CD14-positive monocyte (primary cell): ENCODE results near the gene SLC25A22. TPM values are rescaled to one million over a fixed set of nuclear protein-coding genes. Genes with fewer than 3 reads are reported as not detected.
A peak's percentile ranks its signal among the peaks of the same experiment; 100 is the strongest.

Experiments used
- DNase-seq, 3 donors: peaks; one replicate each; pipeline ENCODE4 v3.0.0-alpha.2; 2011 to 2022
- H2AFZ ChIP-seq: 2 replicates; pipeline ENCODE4 v1.6.0; 2012; ENCODE audit warnings: mild to moderate bottlenecking, low read depth, low read length, inconsistent platforms; ENCODE audit not compliant: insufficient read depth, poor library complexity, severe bottlenecking
- H3K27ac ChIP-seq, 2 donors: 1 replicate in 1 of 2; 2 replicates in 1 of 2; pipeline ENCODE4 v1.5.1; 2012 to 2013; ENCODE audit warnings: low read length in 2 of 2, control low read depth in 1 of 2, inconsistent platforms in 1 of 2, low read depth in 1 of 2, mild to moderate bottlenecking in 1 of 2
- H3K27me3 ChIP-seq, 2 donors: one replicate each; pipeline versions ENCODE4 v1.6.0 to v1.6.1; 2011 to 2013; ENCODE audit warnings: low read length in 2 of 2; ENCODE audit not compliant: control insufficient read depth in 2 of 2, insufficient read depth in 2 of 2
- H3K36me3 ChIP-seq, 2 donors: replicated peaks in 1 of 2; 1 replicate in 1 of 2; 2 replicates in 1 of 2; pipeline versions ENCODE4 v1.5.1 to v1.6.1; 2012 to 2013; ENCODE audit warnings: low read length in 2 of 2, control low read depth in 1 of 2, inconsistent platforms in 1 of 2, mild to moderate bottlenecking in 1 of 2; ENCODE audit not compliant: insufficient read depth in 2 of 2, control insufficient read depth in 1 of 2
- H3K4me1 ChIP-seq, 2 donors: 1 replicate in 1 of 2; 2 replicates in 1 of 2; pipeline versions ENCODE4 v1.5.1 to v1.6.1; 2012 to 2013; ENCODE audit warnings: low read length in 2 of 2, control low read depth in 1 of 2, inconsistent platforms in 1 of 2, mild to moderate bottlenecking in 1 of 2, moderate library complexity in 1 of 2; ENCODE audit not compliant: insufficient read depth in 2 of 2, control insufficient read depth in 1 of 2
- H3K4me2 ChIP-seq: replicated peaks from 2 replicates; pipeline ENCODE3; 2012; ENCODE audit warnings: low read length, moderate library complexity, mild to moderate bottlenecking; ENCODE audit not compliant: poor library complexity, severe bottlenecking; ENCODE audit errors: extremely low read depth
- H3K4me3 ChIP-seq, 3 experiments: fragments of 200-600 bp in 1 of 3; sonication (generic) in 1 of 3; replicated peaks in 1 of 3; 1 replicate in 2 of 3; 2 replicates in 1 of 3; pipeline ENCODE4 v1.5.1; 2011 to 2013; ENCODE audit warnings: low read length in 3 of 3, mild to moderate bottlenecking in 3 of 3, control low read depth in 2 of 3, low read depth in 2 of 3, inconsistent platforms in 1 of 3, moderate library complexity in 1 of 3
- H3K79me2 ChIP-seq: 2 replicates; pipeline ENCODE4 v1.6.0; 2012; ENCODE audit warnings: mild to moderate bottlenecking, control low read depth, inconsistent platforms, low read length, moderate library complexity; ENCODE audit not compliant: insufficient read depth
- H3K9ac ChIP-seq: 2 replicates; pipeline ENCODE4 v1.6.0; 2017; ENCODE audit warnings: low read length, mild to moderate bottlenecking; ENCODE audit not compliant: insufficient read depth, poor library complexity, severe bottlenecking
- H3K9me3 ChIP-seq, 2 donors: replicated peaks in 1 of 2; 1 replicate in 1 of 2; 2 replicates in 1 of 2; pipeline versions ENCODE4 v1.5.1 to v1.6.1; 2012 to 2013; ENCODE audit warnings: low read length in 2 of 2, control low read depth in 1 of 2; ENCODE audit not compliant: control insufficient read depth in 1 of 2, insufficient read depth in 1 of 2
- H4K20me1 ChIP-seq: 2 replicates; pipeline ENCODE4 v1.6.0; 2012; ENCODE audit warnings: mild to moderate bottlenecking, low read length, control low read depth, moderate library complexity; ENCODE audit not compliant: insufficient read depth
- H3K27ac Mint-ChIP-seq, 7 donors: one replicate each; pipeline ENCODE4 v1.8.0; 2020; ENCODE audit warnings: mild to moderate bottlenecking in 7 of 7, mixed read lengths in 7 of 7, moderate library complexity in 6 of 7, inconsistent platforms in 2 of 7
- H3K27me3 Mint-ChIP-seq, 3 donors: one replicate each; pipeline ENCODE4 v1.8.0; 2021 to 2022; ENCODE audit warnings: low read depth in 3 of 3, mild to moderate bottlenecking in 3 of 3, mixed read lengths in 3 of 3, moderate library complexity in 3 of 3, inconsistent platforms in 1 of 3
- H3K36me3 Mint-ChIP-seq, 2 donors: one replicate each; pipeline ENCODE4 v1.8.0; 2020; ENCODE audit warnings: mixed read lengths in 2 of 2, inconsistent platforms in 1 of 2, mild to moderate bottlenecking in 1 of 2
- H3K4me1 Mint-ChIP-seq: one replicate; pipeline ENCODE4 v1.8.0; 2020; ENCODE audit warnings: mild to moderate bottlenecking, mixed read lengths
- H3K4me3 Mint-ChIP-seq, 2 donors: one replicate each; pipeline ENCODE4 v1.8.0; 2020; ENCODE audit warnings: mild to moderate bottlenecking in 2 of 2, mixed read lengths in 2 of 2, moderate library complexity in 1 of 2
- H3K9me3 Mint-ChIP-seq, 7 donors: one replicate each; pipeline ENCODE4 v1.8.0; 2020 to 2022; ENCODE audit warnings: mixed read lengths in 7 of 7, mild to moderate bottlenecking in 6 of 7, moderate library complexity in 6 of 7, inconsistent platforms in 2 of 7
- CTCF ChIP-seq: fragments of 200-600 bp; IDR thresholded peaks from one replicate; pipeline ENCODE4 v1.8.0; 2022; ENCODE audit warnings: antibody characterized with exemption, mild to moderate bottlenecking
- WGBS: methylation state at CpG from one replicate; pipeline ENCODE4 v1.1.5; 2013; ENCODE audit warnings: missing lambda C conversion rate; ENCODE audit not compliant: insufficient coverage; 5-methylcytosine and 5-hydroxymethylcytosine counted together
- intact Hi-C, 2 donors: fragments of 100-400 bp; cut with micrococcal nuclease; formaldehyde crosslinking; loops; one replicate each; pipeline versions ENCODE4 v1.15.0 to v1.15.1; 2023
- polyA plus RNA-seq, 3 donors: library from polyadenylated mRNA; depleted of rRNA in 1 of 3; unstranded in 2 of 3; stranded (reverse) in 1 of 3; fragments of 300-500 nt in 2 of 3; fragments of >200 nt in 1 of 3; fragmentation: Illumina TruSeq in 2 of 3; gene quantifications; 1 replicate in 2 of 3; 2 replicates in 1 of 3; pipeline ENCODE4 v1.2.3, GENCODE V29; 2012 to 2021

Gene SLC25A22
- polyA plus RNA-seq, 3 donors: 4.4 to 20.9 (median 5.6) TPM

- TF ChIP-seq CTCF: peak; percentile 76
- H3K4me2 ChIP-seq: no peak overlapping the region
- no peak overlapping the region for H3K9ac ChIP-seq
- H3K4me3 ChIP-seq: no peak overlapping the region
- H3K9me3 ChIP-seq: no peaks in the 10 kb centered on the region
- H3K36me3 Mint-ChIP-seq: peaks cover 47 to 74% of the 10 kb centered on the region in 2 donors
- H3K36me3 ChIP-seq: peaks cover 52 to 76% of the 10 kb centered on the region in 2 donors
- no peaks in the 10 kb centered on the region for H3K27me3 Mint-ChIP-seq
- peaks cover 12% of the 10 kb centered on the region for H3K79me2 ChIP-seq
- H3K27me3 ChIP-seq: no peaks in the 10 kb centered on the region
- no peak overlapping the region for H3K27ac ChIP-seq
- WGBS: 59% methylated on average over 8 of the region's 19 CpGs
- peaks cover 9% of the 10 kb centered on the region for H3K4me1 Mint-ChIP-seq
- intact Hi-C loops: loop anchor here in 1 of 2 donors (2.0 kb wide), 1 partner anchor 102 kb away; no protein-coding TSS in a partner anchor
- no peaks in the 10 kb centered on the region for H3K4me1 ChIP-seq
- H3K27ac Mint-ChIP-seq: peak overlapping the region in 5 of 7 donors; percentile 33 to 87 (median 63)
- DNase-seq: peak; percentile 49 to 65 (median 52)
- H4K20me1 ChIP-seq: peaks cover 75% of the 10 kb centered on the region
- H3K9me3 Mint-ChIP-seq: peaks cover 0 to 2% (median 0%) of the 10 kb centered on the region in 7 donors
- H3K4me3 Mint-ChIP-seq: no peak overlapping the region
- H2AFZ ChIP-seq: no peak overlapping the region
These were observed 32.9 kb downstream of the SLC25A22 start for GRCh38 chr11:765025-765801.

- Mint-ChIP-seq H3K27ac (no peak overlapping the region), H3K36me3 (peaks cover 50 to 74% of the 10 kb centered on the region in 2 donors), H3K9me3 (peaks cover 0 to 2% (median 0%) of the 10 kb centered on the region in 7 donors), H3K27me3 (no peaks in the 10 kb centered on the region), H3K4me1 (peaks cover 9% of the 10 kb centered on the region), H3K4me3 (no peak overlapping the region)
- Histone ChIP-seq H3K27ac (peak overlapping the region in 1 of 2 donors; percentile 26), H3K4me1 (no peaks in the 10 kb centered on the region), H3K79me2 (peaks cover 19% of the 10 kb centered on the region), H3K9me3 (no peaks in the 10 kb centered on the region), H3K9ac (no peak overlapping the region), H3K4me3 (no peak overlapping the region), H3K27me3 (no peaks in the 10 kb centered on the region), H2AFZ (no peak overlapping the region), H4K20me1 (peaks cover 82% of the 10 kb centered on the region), H3K4me2 (no peak overlapping the region), H3K36me3 (peaks cover 55 to 78% of the 10 kb centered on the region in 2 donors)
- 92% methylated on average over 15 of the region's 18 CpGs for WGBS
- TF ChIP-seq CTCF: no peak
- intact Hi-C loops: loop anchor here in 1 of 2 donors (2.0 kb wide), 1 partner anchor 102 kb away; no protein-coding TSS in a partner anchor
- no peak for DNase-seq
These were observed 33.6 kb downstream of the SLC25A22 start for GRCh38 chr11:764322-765024.
